Heart left ventricle (tissue), 16 donors: Measurements from ENCODE around the gene BANK1. TPM values are rescaled to one million over a fixed set of nuclear protein-coding genes. Genes with fewer than 3 reads are reported as not detected.

ENCODE experiments used
- ATAC-seq, 4 donors: fragments of 200-7000 bp; cut with Tn5 transposase; one replicate each; pipeline ENCODE4 v1.9.1; 2020 to 2022; ENCODE audit warnings: moderate library complexity in 4 of 4, mild to moderate bottlenecking in 3 of 4, moderate number of reproducible peaks in 1 of 4
- DNase-seq, 5 donors: peaks; one replicate each; pipeline ENCODE4 v3.0.0-alpha.2; 2020
- H3K27ac ChIP-seq, 12 donors: fragments of 200-600 bp; sonication (generic) in 4 of 12; one replicate each; pipeline versions ENCODE4 v1.5.0 to v1.8.0; 2016 to 2022; ENCODE audit warnings: mild to moderate bottlenecking in 2 of 12
- H3K27me3 ChIP-seq, 9 donors: fragments of 200-600 bp; sonication (generic) in 2 of 9; one replicate each; pipeline versions ENCODE4 v1.5.1 to v1.8.0; 2016 to 2022; ENCODE audit warnings: mild to moderate bottlenecking in 3 of 9
- H3K36me3 ChIP-seq, 9 donors: fragments of 200-600 bp; sonication (generic) in 2 of 9; one replicate each; pipeline versions ENCODE4 v1.5.0 to v1.8.0; 2018 to 2022; ENCODE audit warnings: mild to moderate bottlenecking in 2 of 9
- H3K4me1 ChIP-seq, 12 donors: fragments of 200-600 bp; sonication (generic) in 4 of 12; one replicate each; pipeline versions ENCODE4 v1.5.0 to v1.8.0; 2016 to 2022; ENCODE audit warnings: mild to moderate bottlenecking in 3 of 12
- H3K4me3 ChIP-seq, 12 donors: fragments of 200-600 bp; sonication (generic) in 4 of 12; one replicate each; pipeline versions ENCODE4 v1.5.0 to v1.8.0; 2017 to 2022; ENCODE audit warnings: mild to moderate bottlenecking in 9 of 12, moderate library complexity in 4 of 12
- H3K9me3 ChIP-seq, 12 donors: fragments of 200-600 bp; sonication (generic) in 4 of 12; one replicate each; pipeline versions ENCODE4 v1.5.0 to v1.8.0; 2016 to 2022; ENCODE audit warnings: mild to moderate bottlenecking in 1 of 12
- CTCF ChIP-seq, 12 donors: fragments of 200-600 bp; sonication (generic) in 4 of 12; IDR thresholded peaks; one replicate each; pipeline versions ENCODE4 v1.5.0 to v1.8.0; 2018 to 2022; ENCODE audit warnings: antibody characterized with exemption in 12 of 12, mild to moderate bottlenecking in 5 of 12
- POLR2A ChIP-seq, 2 donors: fragments of 450-650 bp; IDR thresholded peaks; one replicate each; pipeline ENCODE4 v1.6.1; 2017; ENCODE audit warnings: antibody characterized with exemption in 2 of 2, mild to moderate bottlenecking in 2 of 2, moderate library complexity in 2 of 2
- WGBS, 4 donors: extraction: QIAGEN DNeasy Blood & Tissue Kit in 2 of 4; methylation state at CpG; one replicate each; pipeline versions ENCODE4 v1.1.5 to v1.1.7; 2013 to 2018; 5-methylcytosine and 5-hydroxymethylcytosine counted together
- intact Hi-C, 10 donors: fragments of 100-400 bp; cut with DNase I; formaldehyde crosslinking; loops; one replicate each; pipeline versions ENCODE4 v1.11.1 to v1.14.2; 2022
- polyA plus RNA-seq, 2 donors: library from polyadenylated mRNA; stranded (reverse); fragments of 200-250 nt; gene quantifications; one replicate each; pipeline ENCODE4 v1.2.3, GENCODE V29; 2013
- total RNA-seq, 9 donors: library from RNA; depleted of rRNA in 2 of 9; stranded (reverse); fragments of >200 nt in 2 of 9; fragmentation: NEBNext Ultra II Directional in 3 of 9; extraction: Animal tissue kit (Norgen Biotek cat#: 25700) in 3 of 9; gene quantifications; one replicate each; pipeline versions ENCODE4 v1.1.0 to v1.2.4, GENCODE V29; 2016 to 2023
- donor health status: ischemic (EF 13 %, LVEDD 7.1; RV severe dilation, severe dysfunction).
- donor health status: healthy with polysubstance abuse.
- donor health status: DM: no; HTN: yes; CAD: no.
- donor health status: DM: no; HTN: no; CAD: no.
- donor health status: ischemic (EF 25% LVEDD 6.9; RV normal size, moderate dysfunction).
- donor health status: ischemic (EF 25% LVEDD 5.7; RV mildly dilated, moderate dysfunction).
- donor health status: healthy.
- donor health status: DM: yes; HTN: yes; CAD: no.
- donor health status: ischemic (EF 35%, LVEDD 5.7; RV mildly dilated, moderate dysfunction).
- donor health status: nonischemic (EF 11% LVEDD 7.7; RV severe dilation, severe dysfunction).
- donor health status: DM: yes; HTN: yes; CAD: no.
- donor health status: PGD.
- donor health status: ischemic (EF 29% LVEDD 5.4; RV normal size, mild dysfunction).
- donor health status: nonischemic (EF 23%, LVEDD 6.1; RV moderate dilation, normal function).

The BANK1 gene
- total and polyA plus RNA-seq, 11 donors: 0.08 to 2.7 (median 0.46) TPM; not detected in 4

- ATAC-seq: no peak
Observed at GRCh38 chr4:101801958-101802357, 11.4 kb downstream of the BANK1 start.

GRCh38 chr4:101806914-101807313 lies 16.4 kb downstream of the BANK1 start:
- H3K4me1 ChIP-seq: no peaks in the 10 kb centered on the region
- no peaks in the 10 kb centered on the region for H3K9me3 ChIP-seq
- WGBS, 4 donors: 63 to 75% (median 71%) methylated on average over 2 of the region's 2 CpGs
- ATAC-seq (no peak), DNase-seq (no peak)
- intact Hi-C loops: no loop called here
- no peak overlapping the region for H3K4me3 ChIP-seq
- no peaks in the 10 kb centered on the region for H3K36me3 ChIP-seq
- TF ChIP-seq CTCF (IDR thresholded peaks at IDR 0.05) (no peak), POLR2A (IDR thresholded peaks at IDR 0.05) (no peak)
- H3K27ac ChIP-seq: no peak overlapping the region
- H3K27me3 ChIP-seq: no peaks in the 10 kb centered on the region

More at GRCh38 chr4:101801958-101802357, 11.4 kb downstream of the BANK1 start:
- no peak for DNase-seq
- H3K27ac ChIP-seq: no peak overlapping the region
- H3K4me1 ChIP-seq: no peaks in the 10 kb centered on the region
- no peaks in the 10 kb centered on the region for H3K27me3 ChIP-seq
- no peak overlapping the region for H3K4me3 ChIP-seq
- TF ChIP-seq CTCF (IDR thresholded peaks at IDR 0.05): no peak
- no peak for TF ChIP-seq POLR2A (IDR thresholded peaks at IDR 0.05)
- intact Hi-C loops: no loop called here
- peaks cover 0 to 15% (median 0%) of the 10 kb centered on the region in 12 donors for H3K9me3 ChIP-seq
- H3K36me3 ChIP-seq: no peaks in the 10 kb centered on the region
- 62 to 77% (median 71%) methylated on average over 3 of the region's 3 CpGs for WGBS, 4 donors

- no peaks in the 10 kb centered on the region for H3K4me1 ChIP-seq
- H3K36me3 ChIP-seq: no peaks in the 10 kb centered on the region
- no peaks in the 10 kb centered on the region for H3K27me3 ChIP-seq
- no peak overlapping the region for H3K4me3 ChIP-seq
- no peaks in the 10 kb centered on the region for H3K9me3 ChIP-seq
- 42 to 62% (median 56%) methylated on average over 2 of the region's 2 CpGs for WGBS, 4 donors
- DNase-seq (no peak), ATAC-seq (no peak)
- no peak overlapping the region for H3K27ac ChIP-seq
- TF ChIP-seq POLR2A (IDR thresholded peaks at IDR 0.05): no peak
- TF ChIP-seq CTCF (IDR thresholded peaks at IDR 0.05): no peak
- intact Hi-C loops: no loop called here
Observed at GRCh38 chr4:101807351-101807750, 16.8 kb downstream of the BANK1 start.

- ATAC-seq: no peak
- H3K4me1 ChIP-seq: no peaks in the 10 kb centered on the region
- whole genome bisulfite sequencing, 4 donors: 76 to 88% (median 81%) methylated on average over 5 of the region's 5 CpGs
- H3K36me3 ChIP-seq: no peaks in the 10 kb centered on the region
- TF ChIP-seq POLR2A (IDR thresholded peaks at IDR 0.05) (no peak), CTCF (IDR thresholded peaks at IDR 0.05) (no peak)
- H3K27ac ChIP-seq: no peak overlapping the region
- intact Hi-C loops: no loop called here
- H3K4me3 ChIP-seq: no peak overlapping the region
- H3K27me3 ChIP-seq: no peaks in the 10 kb centered on the region
- DNase-seq: no peak
- H3K9me3 ChIP-seq: no peaks in the 10 kb centered on the region
Observed at GRCh38 chr4:101813604-101814003, 23.1 kb downstream of the BANK1 start.
